ENCODE data around the gene SIPA1L3.

DNA sequence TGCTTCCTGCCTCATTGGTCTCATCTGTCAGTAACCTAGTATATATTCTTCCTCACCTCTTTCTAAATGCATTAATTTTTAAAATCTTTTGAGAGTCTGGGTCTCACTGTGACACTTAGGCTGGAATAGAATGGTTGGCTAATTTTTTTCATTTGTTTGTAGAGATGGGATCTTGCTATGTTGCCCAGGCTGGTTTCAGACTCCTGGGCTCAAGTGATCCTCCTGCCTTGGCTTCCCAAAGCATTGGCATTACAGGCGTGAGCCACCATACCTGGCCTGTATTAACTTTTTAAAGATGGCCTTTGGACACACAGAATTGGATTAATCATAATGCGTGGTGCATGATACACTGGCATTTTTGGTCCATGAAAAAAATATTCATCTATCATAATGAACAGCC lies 29.9 kb downstream of the SIPA1L3 start:
- TF ChIP-seq ZNF274 (IDR thresholded peaks at IDR 0.05; ENCODE audit: low read depth, low read length) (no peak), SUZ12 (IDR thresholded peaks at IDR 0.05; ENCODE audit: extremely low read depth, insufficient read depth, insufficient read length) (no peak)
